Mesenchymal stem cell (in vitro differentiated cells and primary cell): ENCODE results near the gene MSH3.
"Not testable (repeated sequence)": the region's sequence is repeated elsewhere in the genome, so short reads cannot be mapped to it uniquely, and the experiment has no call there.

Experiments used
- DNase-seq: peaks from one replicate; pipeline ENCODE4 v3.0.0-alpha.2; 2013
- H2AFZ ChIP-seq: one replicate; pipeline ENCODE4 v1.6.1; 2013; ENCODE audit warnings: low read depth, mild to moderate bottlenecking, control low read depth, inconsistent platforms, low read length, moderate library complexity
- H2AK5ac ChIP-seq: 2 replicates; pipeline ENCODE4 v1.6.1; 2013; ENCODE audit warnings: low read length, moderate library complexity, mild to moderate bottlenecking, inconsistent platforms; ENCODE audit not compliant: severe bottlenecking
- H2BK120ac ChIP-seq: one replicate; pipeline ENCODE4 v1.6.1; 2013; ENCODE audit warnings: low read depth, mild to moderate bottlenecking, inconsistent platforms, low read length, moderate library complexity
- H2BK12ac ChIP-seq, 2 experiments: one replicate each; pipeline ENCODE4 v1.6.1; 2013; ENCODE audit warnings: inconsistent platforms in 2 of 2, low read length in 2 of 2, mild to moderate bottlenecking in 2 of 2, moderate library complexity in 2 of 2, control low read depth in 1 of 2
- H2BK15ac ChIP-seq: one replicate; pipeline ENCODE4 v1.6.1; 2013; ENCODE audit warnings: mild to moderate bottlenecking, low read depth, inconsistent platforms; ENCODE audit not compliant: poor library complexity, severe bottlenecking
- H2BK5ac ChIP-seq: 2 replicates; pipeline ENCODE4 v1.6.1; 2013; ENCODE audit warnings: low read depth, mild to moderate bottlenecking, low read length, control low read depth, inconsistent platforms; ENCODE audit not compliant: poor library complexity, severe bottlenecking
- H3K14ac ChIP-seq, 2 experiments: one replicate each; pipeline ENCODE4 v1.6.1; 2013; ENCODE audit warnings: inconsistent platforms in 2 of 2, low read length in 2 of 2, control low read depth in 1 of 2, mild to moderate bottlenecking in 1 of 2, moderate library complexity in 1 of 2
- H3K18ac ChIP-seq, 2 experiments: one replicate each; pipeline ENCODE4 v1.6.1; 2013; ENCODE audit warnings: inconsistent platforms in 2 of 2, low read length in 2 of 2, control low read depth in 1 of 2, low read depth in 1 of 2, mild to moderate bottlenecking in 1 of 2
- H3K23ac ChIP-seq, 2 experiments: one replicate each; pipeline ENCODE4 v1.6.1; 2013; ENCODE audit warnings: inconsistent platforms in 2 of 2, low read length in 2 of 2, mild to moderate bottlenecking in 2 of 2, moderate library complexity in 2 of 2, control low read depth in 1 of 2
- H3K27ac ChIP-seq: 2 replicates; pipeline ENCODE4 v1.5.1; 2013; ENCODE audit warnings: mild to moderate bottlenecking, moderate library complexity, low read length, control low read depth, inconsistent platforms; ENCODE audit not compliant: poor library complexity, severe bottlenecking
- H3K27me3 ChIP-seq, 2 experiments: 2 replicates each; pipeline versions ENCODE4 v1.6.1 to v1.7.0; 2013; ENCODE audit warnings: low read length in 2 of 2, mild to moderate bottlenecking in 2 of 2, moderate library complexity in 2 of 2, control low read depth in 1 of 2, inconsistent platforms in 1 of 2; ENCODE audit not compliant: control insufficient read depth in 1 of 2, insufficient read depth in 1 of 2
- H3K36me3 ChIP-seq, 2 experiments: 2 replicates each; pipeline versions ENCODE4 v1.6.1 to v1.7.0; 2013; ENCODE audit warnings: low read length in 2 of 2, control low read depth in 1 of 2, inconsistent platforms in 1 of 2, low read depth in 1 of 2, mild to moderate bottlenecking in 1 of 2; ENCODE audit not compliant: insufficient read depth in 2 of 2, control insufficient read depth in 1 of 2
- H3K4ac ChIP-seq, 2 experiments: one replicate each; pipeline ENCODE4 v1.6.1; 2013; ENCODE audit warnings: inconsistent platforms in 2 of 2, low read length in 2 of 2, mild to moderate bottlenecking in 2 of 2, moderate library complexity in 2 of 2, control low read depth in 1 of 2, low read depth in 1 of 2
- H3K4me1 ChIP-seq: 2 replicates; pipeline ENCODE4 v1.6.1; 2013; ENCODE audit warnings: low read depth, low read length, control low read depth; ENCODE audit not compliant: control insufficient read depth, insufficient read depth
- H3K4me2 ChIP-seq: 2 replicates; pipeline ENCODE4 v1.6.1; 2013; ENCODE audit warnings: low read length, mild to moderate bottlenecking, inconsistent platforms; ENCODE audit not compliant: poor library complexity, severe bottlenecking
- H3K4me3 ChIP-seq, 2 experiments: 2 replicates each; pipeline versions ENCODE4 v1.5.1 to v1.7.0; 2013; ENCODE audit warnings: low read length in 2 of 2, mild to moderate bottlenecking in 2 of 2, control low read depth in 1 of 2, low read depth in 1 of 2; ENCODE audit not compliant: insufficient read depth in 1 of 2
- H3K79me1 ChIP-seq: replicated peaks from 2 replicates; pipeline ENCODE4 v1.6.1; 2013; ENCODE audit warnings: mild to moderate bottlenecking, control low read depth, low read length, inconsistent platforms; ENCODE audit not compliant: poor library complexity, severe bottlenecking
- H3K9ac ChIP-seq: 2 replicates; pipeline ENCODE4 v1.7.0; 2013; ENCODE audit warnings: mild to moderate bottlenecking, low read length, moderate library complexity
- H3K9me3 ChIP-seq: 2 replicates; pipeline ENCODE4 v1.7.0; 2013; ENCODE audit warnings: mild to moderate bottlenecking, low read length; ENCODE audit not compliant: control insufficient read depth
- H4K8ac ChIP-seq: one replicate; pipeline ENCODE4 v1.6.1; 2013; ENCODE audit warnings: inconsistent platforms, mild to moderate bottlenecking, low read length, moderate library complexity
- H4K91ac ChIP-seq: one replicate; pipeline ENCODE4 v1.6.1; 2013; ENCODE audit warnings: mild to moderate bottlenecking, low read length, inconsistent platforms
- WGBS: methylation state at CpG from one replicate; pipeline ENCODE4 v1.1.7; 2013; ENCODE audit warnings: mixed read lengths; 5-methylcytosine and 5-hydroxymethylcytosine counted together

MSH3 gene

GRCh38 chr5:80783751-80784150, 129.3 kb downstream of the MSH3 start:
- 99% methylated on average over 8 of the region's 8 CpGs for WGBS

GRCh38 chr5:80784451-80784850, 130.0 kb downstream of the MSH3 start:
- no peak for DNase-seq
- peaks cover 2% of the 10 kb centered on the region for H3K79me1 ChIP-seq
- no peaks in the 10 kb centered on the region for H3K9me3 ChIP-seq
- no peak overlapping the region for H2AK5ac ChIP-seq
- H3K4me2 ChIP-seq, result no peak overlapping the region
- no CpG with 5 or more reads among the region's 4 CpGs for WGBS
- no peak overlapping the region for H3K23ac ChIP-seq
- peaks cover 2% of the 10 kb centered on the region for H3K4me1 ChIP-seq
- no peak overlapping the region for H3K4ac ChIP-seq
- H3K18ac ChIP-seq, result no peak overlapping the region
- H2AFZ ChIP-seq, result no peak overlapping the region
- H2BK15ac ChIP-seq, result no peak overlapping the region
- no peak overlapping the region for H3K14ac ChIP-seq
- H4K8ac ChIP-seq, result no peak overlapping the region
- no peaks in the 10 kb centered on the region for H3K27me3 ChIP-seq
- H4K91ac ChIP-seq, result no peak overlapping the region
- H2BK12ac ChIP-seq, result no peak overlapping the region
- no peak overlapping the region for H3K4me3 ChIP-seq
- H3K27ac ChIP-seq, result no peak overlapping the region
- no peak overlapping the region for H2BK120ac ChIP-seq
- peaks cover 0 to 23% of the 10 kb centered on the region in 2 experiments for H3K36me3 ChIP-seq
- no peak overlapping the region for H3K9ac ChIP-seq
- no peak overlapping the region for H2BK5ac ChIP-seq

More at GRCh38 chr5:80783751-80784150, 129.3 kb downstream of the MSH3 start:
- not testable (repeated sequence) for H3K9me3 ChIP-seq, H2BK5ac ChIP-seq, H3K4me1 ChIP-seq, H3K9ac ChIP-seq, H2BK12ac ChIP-seq, H4K91ac ChIP-seq, H3K18ac ChIP-seq, H3K4ac ChIP-seq, H3K27me3 ChIP-seq, H3K4me2 ChIP-seq, DNase-seq, H2AFZ ChIP-seq, H4K8ac ChIP-seq, H3K4me3 ChIP-seq, H2BK120ac ChIP-seq, H2BK15ac ChIP-seq, H3K79me1 ChIP-seq, H3K14ac ChIP-seq, H3K27ac ChIP-seq, H3K23ac ChIP-seq
- H2AK5ac ChIP-seq, result peak overlapping the region; percentile 76
- H3K36me3 ChIP-seq, result peaks cover 0 to 21% of the 10 kb centered on the region in 2 experiments

- H3K23ac ChIP-seq, result not testable (repeated sequence)
Observed at GRCh38 chr5:80789319-80790016, 135.0 kb downstream of the MSH3 start.

GRCh38 chr5:80790698-80791097, 136.2 kb downstream of the MSH3 start:
- no peak overlapping the region for H3K18ac ChIP-seq
- no peak overlapping the region for H3K14ac ChIP-seq
- no peak overlapping the region for H2BK12ac ChIP-seq
- H2BK5ac ChIP-seq, result no peak overlapping the region
- peaks cover 8 to 54% of the 10 kb centered on the region in 2 experiments for H3K36me3 ChIP-seq
- H2AFZ ChIP-seq, result no peak overlapping the region
- no peaks in the 10 kb centered on the region for H3K4me1 ChIP-seq
- DNase-seq, result no peak
- no peak overlapping the region for H4K8ac ChIP-seq
- no peak overlapping the region for H2BK15ac ChIP-seq
- H3K9ac ChIP-seq, result no peak overlapping the region
- H2AK5ac ChIP-seq, result no peak overlapping the region
- no peak overlapping the region for H4K91ac ChIP-seq
- H3K23ac ChIP-seq, result no peak overlapping the region
- H3K27me3 ChIP-seq, result no peaks in the 10 kb centered on the region
- H2BK120ac ChIP-seq, result no peak overlapping the region
- H3K9me3 ChIP-seq, result no peaks in the 10 kb centered on the region
- H3K4me3 ChIP-seq, result no peak overlapping the region
- H3K4me2 ChIP-seq, result no peak overlapping the region
- H3K79me1 ChIP-seq, result no peaks in the 10 kb centered on the region
- H3K27ac ChIP-seq, result no peak overlapping the region
- 89% methylated on average over 2 of the region's 3 CpGs for WGBS
- no peak overlapping the region for H3K4ac ChIP-seq

More at GRCh38 chr5:80789319-80790016, 135.0 kb downstream of the MSH3 start:
- H4K8ac ChIP-seq, H3K9me3 ChIP-seq, H2BK5ac ChIP-seq, H3K9ac ChIP-seq, H4K91ac ChIP-seq, H3K4me1 ChIP-seq, H3K79me1 ChIP-seq, H3K14ac ChIP-seq, H3K27ac ChIP-seq, H2AFZ ChIP-seq, H3K4ac ChIP-seq, H3K27me3 ChIP-seq, H2BK120ac ChIP-seq, DNase-seq, H3K18ac ChIP-seq, H3K4me2 ChIP-seq, H2BK12ac ChIP-seq, H2AK5ac ChIP-seq, H2BK15ac ChIP-seq, H3K4me3 ChIP-seq: not testable (repeated sequence)
- 93% methylated on average over 6 of the region's 7 CpGs for WGBS
- peaks cover 3 to 44% of the 10 kb centered on the region in 2 experiments for H3K36me3 ChIP-seq
